Right ventricle myocardium inferior (tissue), 1 donor: Measurements from ENCODE around the gene TNFRSF9. TPM values are rescaled to one million over a fixed set of nuclear protein-coding genes. Genes with fewer than 3 reads are reported as not detected.
"Not testable (repeated sequence)": the region's sequence is repeated elsewhere in the genome, so short reads cannot be mapped to it uniquely, and the experiment has no call there.

ENCODE experiments used
- ATAC-seq: fragments of 200-7000 bp; cut with Tn5 transposase; one replicate; pipeline ENCODE4 v1.9.1; 2020; ENCODE audit warnings: mild to moderate bottlenecking, moderate library complexity
- DNase-seq: peaks from one replicate; pipeline ENCODE4 v3.0.0; 2021; ENCODE audit errors: missing footprints
- intact Hi-C: fragments of 100-400 bp; cut with DNase I; formaldehyde crosslinking; loops from one replicate; pipeline ENCODE4 v1.11.0; 2022
- long read RNA-seq: library from polyadenylated mRNA; unstranded; transcript quantifications from one replicate; pipeline ENCODE4 v2.0.0, GENCODE V29; 2021
- total RNA-seq: library from RNA; stranded (reverse); fragmentation: NEBNext Ultra II Directional; extraction: Animal tissue kit (Norgen Biotek cat#: 25700); gene quantifications from one replicate; pipeline ENCODE4 v1.2.1, GENCODE V29; 2021
- donor health status: DM: no; HTN: yes; CAD: no; lungs with severe emphysema.

TNFRSF9 gene
- not detected for total RNA-seq
- long read RNA-seq, result 0 reads

DNA sequence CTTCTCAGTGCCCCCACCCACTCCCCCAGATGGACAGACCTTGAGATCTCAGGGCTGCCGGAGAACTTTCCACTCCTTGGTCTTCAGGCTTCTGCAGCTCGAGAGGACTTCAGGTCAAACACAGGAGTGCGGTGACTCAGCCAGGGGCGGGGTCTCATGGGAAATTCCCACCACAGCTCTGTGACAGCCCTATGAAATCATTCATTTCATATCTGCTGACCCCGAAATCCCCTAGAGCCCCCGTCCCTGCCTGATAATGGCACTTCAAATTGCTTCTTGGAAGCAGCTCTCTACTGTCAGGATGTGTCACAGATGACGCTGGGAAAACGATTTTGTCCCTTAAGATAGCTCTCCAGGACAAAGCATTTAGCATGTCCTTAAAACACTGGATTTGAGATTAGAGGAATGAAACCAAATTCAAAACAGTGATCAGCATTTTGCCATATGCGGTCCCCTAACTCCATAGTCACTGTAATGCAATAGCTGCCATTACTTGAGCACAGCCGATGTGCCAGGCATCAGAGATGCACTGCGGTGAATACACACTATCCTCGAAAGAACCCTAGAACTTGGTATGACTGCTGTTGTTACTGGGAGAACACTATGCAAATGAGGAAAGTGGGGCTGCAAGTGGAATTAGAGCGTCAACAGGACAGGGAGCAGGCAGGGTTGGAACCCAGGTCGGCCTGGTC is at the start of gene TNFRSF9:
TSS of gene TNFRSF9 (minus strand) at position 95 of the 692 bp plus-strand sequence. CDS start 845 bp downstream, outside the sequence.
- intact Hi-C loops, result no loop called here
- ATAC-seq (no peak), DNase-seq (no peak)

GRCh38 chr1:7989762-7990428 is 49.3 kb upstream of the TNFRSF9 start:
- DNase-seq (peak; percentile 71), ATAC-seq (peak; percentile 84)
- intact Hi-C loops, result no loop called here

DNA sequence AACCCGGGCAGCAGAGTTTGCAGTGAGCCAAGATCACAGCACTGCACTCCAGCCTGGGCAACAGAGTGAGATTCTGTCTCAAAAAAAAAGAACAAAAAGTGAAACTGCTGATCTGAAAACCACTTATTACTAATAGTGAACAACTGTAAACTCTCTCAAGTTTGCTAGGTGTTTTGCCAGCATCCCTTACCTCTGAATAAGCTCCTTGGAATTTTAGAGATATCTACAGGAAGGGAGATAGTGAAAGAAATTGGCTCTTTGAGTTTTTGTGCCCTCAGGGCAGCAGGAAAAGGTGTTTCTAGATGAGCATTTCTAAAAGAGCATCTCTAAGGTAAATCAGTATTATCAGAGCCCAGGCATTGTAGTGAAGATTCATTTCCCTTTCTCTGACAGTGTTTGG is 47.9 kb upstream of the TNFRSF9 start:
- intact Hi-C loops, result no loop called here

DNA sequence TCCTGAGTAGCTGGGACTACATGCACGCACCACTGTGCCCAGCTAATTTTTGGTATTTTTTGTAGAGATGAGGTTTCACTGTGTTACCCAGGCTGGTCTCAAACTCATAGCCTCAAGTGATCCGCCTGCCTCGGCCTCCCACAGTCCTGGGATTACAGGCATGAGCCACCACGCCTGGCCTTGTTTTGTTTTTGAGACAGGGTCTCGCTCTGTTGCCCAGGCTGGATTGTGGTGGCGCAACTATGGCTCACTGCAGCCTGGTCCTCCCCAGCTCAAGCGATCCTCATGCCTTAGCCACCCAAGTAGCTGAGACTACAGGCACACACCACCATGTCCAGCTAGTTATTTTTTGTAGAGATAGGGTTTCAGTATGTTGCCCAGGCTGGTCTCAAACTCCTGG is 46.9 kb upstream of the TNFRSF9 start:
- no peak for DNase-seq
- ATAC-seq, result no peak
- intact Hi-C loops, result no loop called here

More for the DNA sequence above, 47.9 kb upstream of the TNFRSF9 start:
- ATAC-seq, result no peak
- DNase-seq, result no peak

- DNase-seq (no peak), ATAC-seq (no peak)
- intact Hi-C loops, result no loop called here
Observed at GRCh38 chr1:7985851-7986612, 45.4 kb upstream of the TNFRSF9 start.

- ATAC-seq (no peak), DNase-seq (no peak)
- intact Hi-C loops, result no loop called here
Observed at GRCh38 chr1:7984811-7985210, 44.2 kb upstream of the TNFRSF9 start.

DNA sequence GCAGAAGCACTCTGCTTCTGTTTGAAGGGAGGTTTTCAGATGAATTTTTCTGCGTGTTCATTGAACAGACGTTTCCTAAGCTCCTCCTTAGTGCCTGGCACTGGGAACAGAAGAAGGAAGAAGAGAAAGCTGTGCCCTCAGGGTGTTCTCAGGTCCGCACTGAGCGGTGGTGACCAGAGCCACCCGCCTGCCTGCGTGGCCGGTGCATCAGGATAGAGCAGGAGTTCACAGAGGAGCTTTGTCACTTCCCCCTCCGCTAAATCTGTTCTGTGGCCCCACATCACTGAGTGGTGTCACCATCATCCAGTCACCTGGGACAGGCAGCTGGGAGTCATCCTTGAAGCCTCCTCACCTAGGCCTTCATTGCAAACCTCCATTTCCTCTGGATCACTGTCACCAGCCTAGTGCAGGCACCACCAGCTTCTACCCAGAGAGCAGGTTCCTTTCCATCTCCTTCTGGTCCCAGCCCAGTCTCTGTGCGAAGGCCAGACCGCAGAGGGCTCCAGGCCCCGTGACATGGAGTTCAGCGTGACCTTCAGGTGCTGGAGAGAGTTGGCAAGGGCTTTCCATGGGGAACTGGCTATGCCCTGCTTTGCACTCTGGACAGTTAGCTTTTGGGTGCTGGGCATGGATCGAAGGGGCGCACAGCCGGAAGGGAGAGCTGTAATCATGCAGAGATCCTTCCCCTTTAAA is 42.6 kb upstream of the TNFRSF9 start:
- intact Hi-C loops, result loop anchor here (2.0 kb wide), 3 partner anchors 44 to 366 kb away; partner anchors contain the start of gene ERRFI1
- DNase-seq (no peak), ATAC-seq (peak; percentile 62)

GRCh38 chr1:7980984-7981383 is 40.3 kb upstream of the TNFRSF9 start:
- intact Hi-C loops, result no loop called here
- DNase-seq (no peak), ATAC-seq (no peak)

- intact Hi-C loops, result loop anchor here (2.0 to 10.0 kb wide), 3 partner anchors 373 to 869 kb away; no protein-coding TSS in a partner anchor
- ATAC-seq, result peak; percentile 97
- no peak for DNase-seq
Observed at GRCh38 chr1:7975212-7975865, 34.7 kb upstream of the TNFRSF9 start.

DNA sequence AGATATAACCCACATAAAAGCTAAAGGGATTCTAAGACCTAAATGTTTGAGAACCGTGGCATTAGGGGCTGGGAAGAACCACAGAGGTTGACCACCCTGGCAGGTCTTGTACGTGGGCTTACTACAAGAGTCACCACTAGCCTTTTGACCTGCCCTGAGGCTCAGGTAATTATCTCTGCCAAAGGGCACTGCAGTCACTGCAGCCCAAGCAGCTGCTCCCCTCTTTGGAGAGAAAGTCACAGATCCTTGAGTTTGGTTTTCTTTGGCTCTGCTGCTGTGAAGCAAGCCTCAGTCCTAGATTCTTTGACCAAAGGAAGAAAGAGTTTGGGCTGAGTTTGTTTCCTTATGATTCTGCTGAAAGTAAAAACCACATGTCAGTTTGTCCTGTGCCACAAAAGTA is 32.4 kb upstream of the TNFRSF9 start:
- intact Hi-C loops, result loop anchor here (10.0 kb wide), 1 partner anchor 872 kb away; no protein-coding TSS in a partner anchor
- DNase-seq (no peak), ATAC-seq (no peak)

GRCh38 chr1:7972285-7972684 is 31.6 kb upstream of the TNFRSF9 start:
- no peak for DNase-seq
- ATAC-seq, result no peak
- intact Hi-C loops, result loop anchor here (10.0 kb wide), 1 partner anchor 873 kb away; no protein-coding TSS in a partner anchor

DNA sequence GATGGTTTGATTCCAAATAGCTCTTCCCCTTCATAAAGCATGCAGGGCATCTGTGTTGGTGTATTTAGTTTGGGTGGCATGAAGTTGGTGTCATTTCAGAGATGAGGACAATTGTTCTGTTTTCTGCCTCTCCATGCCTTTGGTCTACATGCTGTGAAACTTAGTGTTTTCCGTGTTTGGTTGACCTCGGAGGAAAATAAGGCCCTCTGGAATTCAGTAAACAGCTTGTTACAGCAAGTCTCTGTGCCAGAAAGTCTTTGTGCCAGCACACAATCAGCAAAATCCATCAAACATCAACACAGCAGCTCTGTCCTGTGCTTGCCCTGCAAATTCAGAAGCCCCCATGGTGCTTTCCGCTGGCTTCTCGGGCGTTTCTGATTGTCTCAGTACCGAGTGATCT is 30.4 kb upstream of the TNFRSF9 start:
- ATAC-seq (no peak), DNase-seq (no peak)
- intact Hi-C loops, result loop anchor here (10.0 kb wide), 1 partner anchor 874 kb away; no protein-coding TSS in a partner anchor

GRCh38 chr1:7970246-7970645 is 29.6 kb upstream of the TNFRSF9 start:
- ATAC-seq (no peak), DNase-seq (no peak)
- intact Hi-C loops, result loop anchor here (10.0 kb wide), 1 partner anchor 875 kb away; no protein-coding TSS in a partner anchor

- intact Hi-C loops, result no loop called here
- no peak for ATAC-seq
- no peak for DNase-seq
Observed at GRCh38 chr1:7967651-7968050, 27.0 kb upstream of the TNFRSF9 start.

GRCh38 chr1:7967196-7967595 is 26.6 kb upstream of the TNFRSF9 start:
- DNase-seq (no peak), ATAC-seq (no peak)
- intact Hi-C loops, result no loop called here

DNA sequence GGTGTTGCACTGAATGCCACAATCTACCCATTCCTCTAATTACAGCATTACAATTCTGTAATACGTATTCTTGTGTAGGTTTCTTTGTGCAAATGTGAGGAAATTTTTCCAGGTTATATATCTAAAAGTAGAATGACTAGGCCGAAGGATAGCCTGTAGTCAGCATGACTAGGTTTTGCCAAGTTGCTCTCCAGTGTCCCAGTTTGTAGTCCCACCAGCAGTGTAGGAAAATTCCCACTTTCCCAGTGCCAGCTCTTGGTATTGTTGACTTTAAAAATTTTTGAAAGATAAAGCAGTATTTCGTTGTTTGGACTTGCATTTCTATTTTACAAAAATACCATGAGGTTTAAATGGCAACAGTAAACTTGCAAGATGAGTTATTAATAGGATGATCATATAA is 23.8 kb upstream of the TNFRSF9 start:
- DNase-seq, result no peak
- no peak for ATAC-seq
- intact Hi-C loops, result no loop called here

GRCh38 chr1:7963841-7964240 is 23.2 kb upstream of the TNFRSF9 start:
- DNase-seq, intact Hi-C loops, ATAC-seq: not testable (repeated sequence)

- DNase-seq, intact Hi-C loops, ATAC-seq: not testable (repeated sequence)
Observed at GRCh38 chr1:7963378-7963730, 22.7 kb upstream of the TNFRSF9 start.
